NAMALWA (cell line): ENCODE data around the gene AMBP.
"Not testable (repeated sequence)": the region's sequence is repeated elsewhere in the genome, so short reads cannot be mapped to it uniquely, and the experiment has no call there.

ENCODE experiments used
- DNase-seq: peaks from one replicate; pipeline ENCODE4 v3.0.0-alpha.2; 2015; ENCODE audit warnings: low spot score

Gene AMBP

DNA sequence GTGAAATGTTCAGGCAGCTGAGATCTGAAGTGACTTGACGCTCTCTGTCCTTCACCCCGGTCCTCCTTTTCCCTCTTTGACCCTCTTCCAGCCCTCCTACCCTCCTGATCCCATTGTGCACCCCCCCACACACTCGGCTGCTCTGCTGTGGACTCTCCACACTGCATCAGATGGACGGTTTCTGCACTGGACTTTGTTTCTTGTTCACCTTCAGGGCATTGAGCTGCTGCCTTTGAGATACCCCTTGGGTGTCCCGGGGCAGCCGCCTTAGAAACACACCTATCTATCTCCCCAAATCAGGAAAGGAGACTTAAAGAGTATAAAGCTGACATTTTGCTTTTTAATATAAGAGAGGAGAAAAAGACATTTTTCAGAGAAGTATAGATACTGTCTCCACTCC lies 27.5 kb downstream of the AMBP start:
- no peak for DNase-seq

GRCh38 chr9:114050226-114050568 lies 27.9 kb downstream of the AMBP start:
- DNase-seq, result no peak

DNA sequence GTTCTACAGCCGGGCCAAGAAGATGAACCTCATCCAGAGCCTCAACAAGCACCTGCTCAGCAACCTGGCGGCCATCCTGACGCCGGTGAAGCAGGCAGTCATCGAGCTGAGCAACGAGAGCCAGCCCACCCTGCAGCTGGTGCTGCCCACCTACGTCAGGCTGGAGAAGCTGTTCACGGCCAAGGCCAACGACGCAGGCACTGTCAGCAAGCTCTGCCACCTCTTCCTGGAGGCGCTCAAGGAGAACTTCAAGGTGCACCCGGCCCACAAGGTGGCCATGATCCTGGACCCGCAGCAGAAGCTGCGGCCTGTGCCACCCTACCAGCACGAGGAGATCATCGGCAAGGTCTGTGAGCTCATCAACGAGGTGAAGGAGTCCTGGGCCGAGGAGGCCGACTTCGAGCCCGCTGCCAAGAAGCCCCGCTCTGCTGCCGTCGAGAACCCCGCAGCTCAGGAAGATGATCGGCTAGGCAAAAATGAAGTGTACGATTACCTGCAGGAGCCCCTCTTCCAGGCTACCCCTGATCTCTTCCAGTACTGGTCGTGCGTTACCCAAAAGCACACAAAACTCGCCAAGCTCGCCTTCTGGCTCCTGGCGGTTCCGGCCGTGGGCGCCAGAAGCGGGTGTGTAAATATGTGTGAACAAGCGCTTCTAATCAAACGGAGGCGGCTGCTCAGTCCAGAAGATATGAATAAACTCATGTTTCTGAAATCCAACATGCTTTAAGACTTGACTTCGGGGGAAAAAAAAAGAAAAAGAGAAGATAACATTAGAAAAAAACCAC lies 28.5 kb downstream of the AMBP start:
- DNase-seq, result no peak

- DNase-seq, result no peak
These were observed 29.3 kb downstream of the AMBP start for GRCh38 chr9:114048533-114049415.

DNA sequence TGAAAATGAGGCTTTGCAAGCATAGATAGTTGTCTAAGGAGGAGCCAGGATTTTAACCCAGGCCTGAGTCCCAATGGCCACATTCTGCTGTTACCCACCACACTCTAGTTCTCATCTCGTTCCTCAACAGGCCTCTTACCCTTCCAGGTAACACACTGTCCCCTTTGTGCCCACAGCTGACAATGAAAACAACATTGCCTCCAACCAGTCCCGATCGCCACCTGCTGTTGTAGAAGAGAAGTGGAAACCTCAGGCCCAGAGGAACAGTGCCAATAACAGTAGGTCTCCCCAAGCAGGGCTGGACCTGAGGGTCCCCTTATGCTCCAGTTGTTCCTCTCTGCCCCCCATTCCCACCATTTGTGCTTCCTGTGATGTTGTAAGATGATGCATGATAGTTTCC lies 30.4 kb downstream of the AMBP start:
- peak; percentile 27 for DNase-seq

DNA sequence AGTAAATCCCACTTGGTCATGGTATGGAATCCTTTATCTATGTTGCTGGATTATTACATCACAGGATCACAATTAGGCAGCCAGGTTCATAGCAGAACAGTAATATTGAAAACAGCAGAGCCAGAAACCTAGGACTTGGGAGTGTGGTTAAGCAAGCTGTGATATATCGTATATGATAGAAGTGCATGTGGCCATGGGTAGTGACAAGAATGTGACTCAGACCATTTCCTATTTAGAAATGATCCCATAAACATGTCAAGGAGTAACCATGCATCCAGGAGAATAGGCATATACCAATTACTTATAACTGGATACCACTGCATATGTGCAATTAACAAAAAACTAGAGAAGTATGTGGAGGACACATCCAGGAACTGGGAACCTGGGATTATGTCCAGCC lies 31.2 kb downstream of the AMBP start:
- DNase-seq, result no peak

DNA sequence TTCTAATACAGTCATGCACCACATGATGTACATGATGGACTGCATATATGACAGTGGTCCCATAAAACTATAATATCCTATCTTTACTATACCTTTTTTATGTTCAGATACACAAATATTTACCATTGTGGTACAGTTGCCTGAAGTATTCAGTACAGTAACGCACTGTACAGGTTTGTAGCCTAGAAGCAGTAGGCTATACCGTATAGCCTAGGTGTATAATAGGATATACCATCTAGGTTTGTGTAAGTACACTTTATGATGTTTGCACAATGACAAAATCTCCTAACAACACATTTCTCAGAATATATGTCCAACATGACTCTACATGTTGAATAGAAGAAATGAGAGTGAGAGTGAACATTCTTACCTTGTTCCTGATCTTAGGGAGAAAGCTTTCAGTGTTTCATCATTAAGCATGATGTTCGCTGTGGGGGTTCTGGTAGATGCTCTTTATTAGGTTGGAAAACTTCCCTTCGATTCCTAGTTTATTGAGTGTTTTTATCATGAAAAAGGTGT lies 31.8 kb downstream of the AMBP start:
- DNase-seq, result no peak

GRCh38 chr9:114043660-114044059 lies 34.4 kb downstream of the AMBP start:
- not testable (repeated sequence) for DNase-seq

DNA sequence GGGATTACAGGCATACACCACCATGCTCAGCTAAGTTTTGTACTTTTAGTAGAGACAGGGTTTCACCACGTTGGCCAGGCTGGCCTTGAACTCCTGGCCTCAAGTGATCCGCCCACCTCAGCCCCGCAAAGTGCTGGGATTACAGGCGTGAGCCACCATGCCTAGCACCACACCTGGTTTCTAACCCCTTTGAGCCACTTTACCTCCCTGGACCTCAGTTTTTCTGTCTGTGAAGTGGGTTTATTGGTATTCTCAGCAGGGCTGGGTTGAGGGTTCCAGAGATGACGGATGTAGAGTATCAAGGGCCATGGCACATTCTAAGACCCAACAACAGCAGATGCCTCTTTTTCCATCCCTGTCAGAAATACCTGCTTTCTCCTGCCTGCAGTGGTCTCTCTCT lies 38.6 kb downstream of the AMBP start:
- DNase-seq, result no peak

DNA sequence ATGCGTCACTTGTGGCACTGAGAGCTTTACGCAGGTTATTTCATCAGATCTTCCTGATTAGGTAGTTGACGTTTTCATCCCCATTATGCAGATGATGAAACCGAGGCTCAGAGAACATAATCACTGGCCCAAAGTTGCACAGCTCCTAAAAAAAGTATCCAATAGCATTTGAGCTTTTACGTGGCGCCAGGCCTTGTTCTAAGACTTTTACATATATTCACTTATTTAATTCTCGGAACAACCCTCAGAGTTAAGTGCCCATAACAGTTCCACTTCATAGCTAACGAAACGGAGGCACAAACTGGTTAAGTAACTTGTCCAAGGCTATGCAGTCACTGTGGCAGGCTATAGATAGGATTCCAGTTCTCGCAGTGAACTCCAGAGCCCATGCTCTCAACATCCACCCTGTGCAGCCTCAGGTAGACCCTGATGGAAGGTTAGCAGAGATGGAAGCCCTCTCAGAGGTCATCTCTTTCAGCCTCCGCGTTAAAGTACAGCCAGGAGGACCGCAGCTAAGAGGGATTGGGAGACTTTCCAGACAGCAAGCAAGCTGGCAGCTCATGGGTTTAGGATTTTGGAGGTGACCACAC lies 39.3 kb downstream of the AMBP start:
- no peak for DNase-seq

- no peak for DNase-seq
These were observed 40.0 kb downstream of the AMBP start for GRCh38 chr9:114037961-114038723.

- no peak for DNase-seq
These were observed 40.9 kb downstream of the AMBP start for GRCh38 chr9:114037249-114037648.

DNA sequence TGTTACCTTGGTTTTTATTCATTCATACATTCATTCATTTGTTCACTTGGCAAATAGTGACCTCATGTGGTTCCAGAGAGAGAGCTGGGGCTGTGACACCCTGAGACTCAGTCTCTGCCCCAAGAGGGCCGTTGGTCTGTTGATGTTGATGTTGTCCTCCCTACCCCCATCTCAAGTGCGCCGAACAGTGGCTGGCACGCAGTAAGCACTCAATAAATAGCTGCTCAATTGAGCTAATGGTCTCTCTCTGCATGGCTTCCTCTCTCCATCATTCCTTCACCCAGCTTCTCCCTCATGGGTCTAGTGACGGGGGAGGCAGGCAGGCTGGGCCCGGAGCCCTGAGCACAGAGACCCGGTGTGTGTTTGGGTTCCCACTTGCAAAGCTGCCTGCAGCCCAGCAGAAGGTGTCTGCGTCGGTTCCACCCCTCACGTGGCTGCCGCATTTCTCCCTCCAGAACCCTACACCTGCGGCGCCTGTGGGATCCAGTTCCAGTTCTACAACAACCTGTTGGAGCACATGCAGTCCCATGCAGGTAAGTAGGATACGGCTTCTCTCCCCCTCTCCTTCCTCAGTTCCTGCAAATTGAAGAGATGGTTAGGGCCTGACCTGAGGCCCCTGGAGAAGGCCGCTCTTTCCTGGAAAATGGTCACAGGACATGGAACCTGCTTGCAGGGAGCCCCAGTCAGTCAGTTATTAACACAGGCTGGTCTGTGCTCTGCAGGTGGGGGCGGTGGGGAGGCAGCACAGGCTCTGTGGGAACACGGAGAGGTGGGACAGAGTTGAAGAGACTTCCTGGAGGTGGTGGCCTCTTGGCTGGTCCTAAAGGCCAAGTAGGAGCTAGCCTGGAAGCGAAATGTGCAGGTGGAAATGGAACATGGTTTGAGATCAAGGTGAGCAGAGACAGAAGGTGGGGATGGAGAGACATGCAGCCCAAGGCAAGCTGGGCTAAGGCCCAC lies 42.0 kb downstream of the AMBP start:
- DNase-seq, result no peak

- DNase-seq, result no peak
These were observed 42.8 kb downstream of the AMBP start for GRCh38 chr9:114035221-114035844.

DNA sequence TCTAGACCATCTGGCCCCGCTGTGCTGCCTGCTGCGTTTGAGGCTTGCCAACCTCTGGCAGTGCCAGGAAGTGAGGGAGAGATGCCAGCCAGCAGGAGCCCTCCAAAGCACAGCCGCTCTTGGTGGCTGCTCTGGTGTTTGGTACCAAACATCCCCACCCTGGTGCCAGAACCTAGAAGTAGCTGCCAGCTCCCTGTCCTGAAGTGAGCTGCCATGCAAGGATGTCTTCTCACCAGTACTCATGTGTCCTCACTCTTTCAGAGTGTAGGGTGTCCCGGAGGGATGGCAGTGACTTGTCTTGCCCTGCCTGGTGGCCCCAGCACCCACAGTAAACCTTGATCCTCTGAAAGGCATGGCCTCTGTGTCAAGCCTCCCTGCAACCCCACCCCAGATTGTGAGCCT lies 43.4 kb downstream of the AMBP start:
- DNase-seq, result no peak

GRCh38 chr9:114034196-114034595 lies 43.9 kb downstream of the AMBP start:
- no peak for DNase-seq

DNA sequence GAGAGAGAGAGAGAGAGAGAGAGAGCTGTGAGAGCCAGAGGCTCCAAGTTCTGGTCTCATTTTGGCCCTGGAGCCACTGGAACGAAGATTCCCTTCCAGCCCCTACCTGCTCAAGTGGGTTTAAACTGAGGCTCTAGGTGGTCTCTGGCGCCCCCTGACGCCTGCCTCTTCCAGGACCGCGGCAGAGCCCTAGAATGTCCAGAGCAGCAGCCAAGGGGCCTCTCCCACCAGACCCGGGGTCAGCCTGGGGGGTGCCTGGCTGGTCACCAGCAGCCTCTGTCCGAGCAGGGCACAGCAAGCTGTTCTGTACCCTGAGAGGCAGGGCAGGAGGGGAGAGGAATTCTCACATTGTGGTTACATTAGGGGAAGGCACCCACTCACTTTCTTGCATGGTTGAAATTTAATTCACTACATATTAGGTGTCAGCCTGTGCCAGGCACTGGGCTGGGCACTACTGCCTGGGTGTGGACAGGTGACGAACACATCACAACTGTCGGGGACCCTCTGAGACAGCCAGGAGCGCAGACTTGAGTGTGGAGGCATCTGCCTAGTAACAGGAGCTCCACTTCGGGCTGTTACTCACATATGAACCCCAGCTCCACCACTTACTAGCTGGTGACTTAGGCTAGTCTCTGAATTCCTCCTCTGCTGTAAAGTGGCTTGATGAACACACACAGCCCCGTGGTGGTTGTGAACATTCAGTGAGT lies 44.5 kb downstream of the AMBP start:
- peak; percentile 35 for DNase-seq

DNA sequence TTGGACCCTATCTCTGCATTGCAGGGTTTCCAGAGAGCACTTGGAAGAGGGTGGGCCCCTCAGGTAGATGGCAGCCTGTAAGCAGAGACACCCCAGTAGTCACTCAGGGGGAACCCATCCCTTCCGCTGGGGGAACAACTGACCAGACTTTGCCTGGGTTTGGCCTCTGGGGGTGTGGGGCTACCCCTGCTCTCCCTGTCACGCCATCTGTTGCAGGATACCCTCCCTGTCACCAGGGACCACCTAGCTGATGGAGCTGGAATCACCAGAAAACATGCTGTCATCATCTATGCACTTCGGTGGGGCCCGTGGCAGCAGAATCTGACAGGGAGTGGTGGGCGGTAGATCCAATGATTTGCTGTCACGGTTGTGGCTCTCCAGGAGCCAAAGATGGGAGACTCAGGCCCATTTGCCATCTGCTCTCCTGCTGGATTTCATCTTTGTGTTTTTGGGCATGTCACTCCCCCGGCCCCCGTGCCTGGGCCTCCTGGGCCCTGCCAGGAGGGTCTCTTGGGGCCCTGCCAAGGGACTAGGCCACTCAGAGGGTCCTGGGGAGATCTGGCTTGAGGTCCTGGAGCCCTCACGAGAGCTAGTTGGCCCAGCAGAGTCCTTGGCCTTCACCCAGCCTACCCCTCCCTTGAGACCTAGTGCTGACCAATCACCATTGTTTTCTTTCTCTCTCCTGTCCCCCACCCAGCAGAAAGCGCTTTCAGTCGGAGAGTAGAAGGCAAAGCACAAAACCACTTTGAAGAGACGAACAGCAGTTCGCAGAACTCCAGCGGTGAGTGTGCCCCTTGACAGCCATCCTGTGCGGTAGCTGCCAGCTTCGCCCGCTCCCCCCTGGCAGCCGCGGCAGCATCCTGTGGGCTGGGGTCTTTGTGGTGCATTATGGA lies 45.9 kb downstream of the AMBP start:
- no peak for DNase-seq
